ENCODE data around the gene EIF3C.
"Not testable (repeated sequence)": the region's sequence is repeated elsewhere in the genome, so short reads cannot be mapped to it uniquely, and the experiment has no call there.

DNA sequence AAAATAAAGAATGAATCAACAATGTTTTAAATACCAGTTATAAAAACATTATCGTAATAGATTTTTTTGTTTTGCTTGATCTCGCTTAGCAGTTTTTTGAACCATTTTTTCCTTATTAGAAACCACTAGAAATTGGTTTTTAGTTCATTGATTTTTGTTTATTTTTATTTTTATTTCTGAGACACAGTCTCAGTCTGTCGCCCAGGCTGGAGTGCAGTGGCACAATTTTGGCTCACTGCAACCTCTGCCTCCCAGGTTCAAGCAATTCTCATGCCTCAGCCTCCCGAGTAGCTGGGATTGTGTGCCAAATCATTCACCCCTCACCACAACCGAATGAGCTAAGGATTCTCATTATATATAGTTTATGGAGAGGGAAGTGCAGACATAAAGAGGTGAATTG, 40.2 kb downstream of the EIF3C start, which contains the start of gene NPIPB9:
- TF ChIP-seq, protein P1, sequence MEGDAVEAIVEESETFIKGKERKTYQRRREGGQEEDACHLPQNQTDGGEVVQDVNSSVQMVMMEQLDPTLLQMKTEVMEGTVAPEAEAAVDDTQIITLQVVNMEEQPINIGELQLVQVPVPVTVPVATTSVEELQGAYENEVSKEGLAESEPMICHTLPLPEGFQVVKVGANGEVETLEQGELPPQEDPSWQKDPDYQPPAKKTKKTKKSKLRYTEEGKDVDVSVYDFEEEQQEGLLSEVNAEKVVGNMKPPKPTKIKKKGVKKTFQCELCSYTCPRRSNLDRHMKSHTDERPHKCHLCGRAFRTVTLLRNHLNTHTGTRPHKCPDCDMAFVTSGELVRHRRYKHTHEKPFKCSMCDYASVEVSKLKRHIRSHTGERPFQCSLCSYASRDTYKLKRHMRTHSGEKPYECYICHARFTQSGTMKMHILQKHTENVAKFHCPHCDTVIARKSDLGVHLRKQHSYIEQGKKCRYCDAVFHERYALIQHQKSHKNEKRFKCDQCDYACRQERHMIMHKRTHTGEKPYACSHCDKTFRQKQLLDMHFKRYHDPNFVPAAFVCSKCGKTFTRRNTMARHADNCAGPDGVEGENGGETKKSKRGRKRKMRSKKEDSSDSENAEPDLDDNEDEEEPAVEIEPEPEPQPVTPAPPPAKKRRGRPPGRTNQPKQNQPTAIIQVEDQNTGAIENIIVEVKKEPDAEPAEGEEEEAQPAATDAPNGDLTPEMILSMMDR (IDR thresholded peaks at IDR 0.05): not testable (repeated sequence)
- TF ChIP-seq TCF7L2 (IDR thresholded peaks at IDR 0.05; ENCODE audit: low read depth, low read length); SIN3A (IDR thresholded peaks at IDR 0.05; ENCODE audit: borderline replicate concordance, insufficient read depth, low read depth, low read length); POLR2AphosphoS5 (IDR thresholded peaks at IDR 0.05; ENCODE audit: low read depth, low read length): not testable (repeated sequence)
- TF ChIP-seq, protein P2, sequence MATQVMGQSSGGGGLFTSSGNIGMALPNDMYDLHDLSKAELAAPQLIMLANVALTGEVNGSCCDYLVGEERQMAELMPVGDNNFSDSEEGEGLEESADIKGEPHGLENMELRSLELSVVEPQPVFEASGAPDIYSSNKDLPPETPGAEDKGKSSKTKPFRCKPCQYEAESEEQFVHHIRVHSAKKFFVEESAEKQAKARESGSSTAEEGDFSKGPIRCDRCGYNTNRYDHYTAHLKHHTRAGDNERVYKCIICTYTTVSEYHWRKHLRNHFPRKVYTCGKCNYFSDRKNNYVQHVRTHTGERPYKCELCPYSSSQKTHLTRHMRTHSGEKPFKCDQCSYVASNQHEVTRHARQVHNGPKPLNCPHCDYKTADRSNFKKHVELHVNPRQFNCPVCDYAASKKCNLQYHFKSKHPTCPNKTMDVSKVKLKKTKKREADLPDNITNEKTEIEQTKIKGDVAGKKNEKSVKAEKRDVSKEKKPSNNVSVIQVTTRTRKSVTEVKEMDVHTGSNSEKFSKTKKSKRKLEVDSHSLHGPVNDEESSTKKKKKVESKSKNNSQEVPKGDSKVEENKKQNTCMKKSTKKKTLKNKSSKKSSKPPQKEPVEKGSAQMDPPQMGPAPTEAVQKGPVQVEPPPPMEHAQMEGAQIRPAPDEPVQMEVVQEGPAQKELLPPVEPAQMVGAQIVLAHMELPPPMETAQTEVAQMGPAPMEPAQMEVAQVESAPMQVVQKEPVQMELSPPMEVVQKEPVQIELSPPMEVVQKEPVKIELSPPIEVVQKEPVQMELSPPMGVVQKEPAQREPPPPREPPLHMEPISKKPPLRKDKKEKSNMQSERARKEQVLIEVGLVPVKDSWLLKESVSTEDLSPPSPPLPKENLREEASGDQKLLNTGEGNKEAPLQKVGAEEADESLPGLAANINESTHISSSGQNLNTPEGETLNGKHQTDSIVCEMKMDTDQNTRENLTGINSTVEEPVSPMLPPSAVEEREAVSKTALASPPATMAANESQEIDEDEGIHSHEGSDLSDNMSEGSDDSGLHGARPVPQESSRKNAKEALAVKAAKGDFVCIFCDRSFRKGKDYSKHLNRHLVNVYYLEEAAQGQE (IDR thresholded peaks at IDR 0.05; ENCODE audit: insufficient read depth in 1 of 2, low read depth in 2 of 2, low read length in 1 of 2): not testable (repeated sequence)

All from Panc1 (cell line).